Measurements from ENCODE around the gene LRP8. TPM values are rescaled to one million over a fixed set of nuclear protein-coding genes. Genes with fewer than 3 reads are reported as not detected.

LRP8 gene
- total and polyA plus RNA-seq, 8 donors, result 6.8 to 36.6 (median 9.3) TPM

- TF ChIP-seq CTCF (IDR thresholded peaks at IDR 0.05), result no peak
Measured at GRCh38 chr1:53346814-53347176, 18.9 kb upstream of the LRP8 start.

DNA sequence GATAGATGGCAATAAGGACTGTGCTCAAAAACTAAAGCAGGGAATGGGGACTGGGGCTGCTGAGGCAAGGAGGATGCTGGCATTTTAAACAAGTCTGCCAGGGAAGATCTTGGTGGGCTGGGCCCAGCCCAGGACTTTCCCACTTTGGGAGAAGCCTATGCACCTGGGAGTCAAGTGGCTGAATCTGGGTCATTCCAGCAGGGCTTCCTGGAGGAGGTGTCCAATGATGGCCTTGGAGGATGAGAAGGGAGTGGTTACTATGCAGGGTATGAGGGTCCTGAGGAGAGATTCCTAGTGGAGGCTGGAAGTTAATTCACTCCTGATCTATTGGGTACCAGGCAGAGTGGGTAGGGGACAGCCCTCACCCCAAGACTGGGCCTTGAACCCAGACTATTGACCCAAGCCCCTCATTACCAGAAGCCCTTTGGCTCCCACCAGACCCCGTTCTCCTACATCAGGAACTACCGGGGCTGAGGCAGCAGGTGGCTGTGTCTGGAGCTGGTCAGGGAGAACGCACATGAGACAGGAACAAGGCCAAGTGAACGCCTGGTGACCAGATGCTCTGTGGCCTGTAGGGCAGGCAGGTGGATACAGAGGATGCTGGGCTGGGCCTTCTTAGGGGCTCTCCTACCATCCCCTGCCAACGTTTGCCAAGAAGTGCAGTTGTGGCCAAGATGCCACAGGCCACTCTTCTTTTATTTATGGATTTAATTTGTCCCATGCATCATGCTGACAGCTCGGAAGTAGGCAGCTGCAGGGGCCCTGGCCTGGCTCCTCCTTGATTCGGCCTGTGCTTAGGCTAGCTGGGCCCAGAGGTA lies 18.3 kb upstream of the LRP8 start:
- H3K27ac ChIP-seq, result no peak overlapping the region

More at GRCh38 chr1:53346814-53347176, 18.9 kb upstream of the LRP8 start:
- no peak for ATAC-seq
- intact Hi-C loops (cut with DNase I), result no loop called here
- peak in 1 of 4 donors; percentile 19 for DNase-seq
- no peaks in the 10 kb centered on the region for H3K27me3 ChIP-seq
- H3K9me3 ChIP-seq, result no peaks in the 10 kb centered on the region
- H3K4me3 ChIP-seq, result no peak overlapping the region
- H3K36me3 ChIP-seq, result no peaks in the 10 kb centered on the region
- no peak overlapping the region for H3K27ac ChIP-seq
- H3K4me1 ChIP-seq, result no peaks in the 10 kb centered on the region

DNA sequence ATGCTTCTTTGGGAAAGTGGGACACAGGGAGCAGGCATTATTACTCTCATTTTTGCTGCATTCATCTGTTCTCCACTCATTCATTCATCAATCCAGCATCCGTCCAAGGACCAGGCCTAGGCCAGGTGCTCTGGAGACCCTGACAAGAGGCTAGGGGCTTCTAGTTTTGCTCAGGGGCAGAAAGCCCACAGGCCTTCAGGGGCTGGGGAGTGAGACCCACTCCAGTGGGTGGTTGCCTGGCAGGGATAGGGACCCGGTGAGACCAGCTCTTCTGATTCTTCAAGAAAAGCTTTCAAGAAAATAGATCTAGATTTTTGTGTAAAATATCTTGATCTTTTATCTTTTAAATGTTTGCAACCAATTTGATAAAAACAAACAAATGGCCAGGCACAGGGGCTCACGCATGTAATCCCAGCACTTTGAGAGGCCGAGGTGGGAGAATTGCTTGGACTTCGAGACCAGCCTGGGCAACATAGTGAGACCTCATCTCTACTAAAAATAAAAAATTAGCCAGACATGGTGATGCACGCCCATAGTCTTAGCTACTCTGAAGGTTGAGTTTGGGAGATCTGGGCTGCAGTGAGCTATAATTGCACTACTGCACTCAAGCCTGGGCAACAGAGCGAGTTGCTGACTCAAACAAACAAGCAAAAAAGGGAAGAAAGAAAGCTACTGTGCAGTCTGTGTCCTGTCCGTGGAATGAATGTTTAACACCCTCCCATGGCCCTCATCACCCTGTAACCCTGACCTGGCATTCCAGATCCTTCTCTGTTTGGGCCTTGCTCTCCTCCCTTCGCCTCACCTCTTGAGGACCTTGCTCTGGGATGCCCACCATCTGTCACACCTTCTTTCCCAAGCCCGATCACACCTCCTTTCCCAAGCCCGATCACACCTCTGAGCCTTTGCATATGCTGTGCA lies 17.3 kb upstream of the LRP8 start:
- peak in 1 of 4 donors; percentile 22 for DNase-seq
- no peak for ATAC-seq
- Histone ChIP-seq H3K4me1 (no peaks in the 10 kb centered on the region), H3K27me3 (peaks cover 0 to 2% of the 10 kb centered on the region in 2 donors), H3K27ac (no peak overlapping the region), H3K36me3 (no peaks in the 10 kb centered on the region), H3K4me3 (no peak overlapping the region), H3K9me3 (no peaks in the 10 kb centered on the region)
- intact Hi-C loops (cut with DNase I), result no loop called here
- no peak for TF ChIP-seq CTCF (IDR thresholded peaks at IDR 0.05)

More for the DNA sequence above, 18.3 kb upstream of the LRP8 start:
- intact Hi-C loops (cut with DNase I), result no loop called here
- no peaks in the 10 kb centered on the region for H3K27me3 ChIP-seq
- ATAC-seq, result no peak
- no peak for TF ChIP-seq CTCF (IDR thresholded peaks at IDR 0.05)
- peak in 1 of 4 donors; percentile 18 for DNase-seq
- H3K4me3 ChIP-seq, result no peak overlapping the region
- no peaks in the 10 kb centered on the region for H3K36me3 ChIP-seq
- H3K9me3 ChIP-seq, result no peaks in the 10 kb centered on the region
- H3K4me1 ChIP-seq, result no peaks in the 10 kb centered on the region

- no peaks in the 10 kb centered on the region for H3K36me3 ChIP-seq
- no peaks in the 10 kb centered on the region for H3K9me3 ChIP-seq
- no peak for TF ChIP-seq CTCF (IDR thresholded peaks at IDR 0.05)
- no peak overlapping the region for H3K4me3 ChIP-seq
- no peak overlapping the region for H3K27ac ChIP-seq
- peaks cover 0 to 13% of the 10 kb centered on the region in 2 donors for H3K27me3 ChIP-seq
- ATAC-seq (no peak), DNase-seq (peak in 1 of 4 donors; percentile 24)
- intact Hi-C loops (cut with DNase I), result no loop called here
- no peaks in the 10 kb centered on the region for H3K4me1 ChIP-seq
Measured at GRCh38 chr1:53343831-53344668, 16.2 kb upstream of the LRP8 start.
